ENCODE results near the gene TGFBR2. TPM values are rescaled to one million over a fixed set of nuclear protein-coding genes. Genes with fewer than 3 reads are reported as not detected.

Gene TGFBR2
- total RNA-seq, 2 donors from 2014 or later: 91.8 to 143 TPM

GRCh38 chr3:30656624-30657141 is 50.3 kb downstream of the TGFBR2 start:
- Histone ChIP-seq H3K4me1 (peaks cover 19% of the 10 kb centered on the region), H3K27ac (no peak overlapping the region), H3K4me3 (no peak overlapping the region), H3K36me3 (replicated peaks in 1 of 2; ENCODE audit: insufficient read depth in 1 of 2, low read depth in 2 of 2) (peaks cover 4 to 8% of the 10 kb centered on the region in 2 donors), H3K27me3 (no peaks in the 10 kb centered on the region), H3K9me3 (no peaks in the 10 kb centered on the region)
- ATAC-seq (no peak), DNase-seq (no peak)
- TF ChIP-seq POLR2A (IDR thresholded peaks at IDR 0.05) (no peak), CTCF (IDR thresholded peaks at IDR 0.05) (no peak)
- intact Hi-C loops (cut with DNase I): no loop called here
- WGBS, 2 donors: 94 to 95% methylated on average over 3 of the region's 3 CpGs

GRCh38 chr3:30657914-30658313 is 51.5 kb downstream of the TGFBR2 start:
- WGBS, 2 donors: 54% methylated on average over 3 of the region's 3 CpGs
- ATAC-seq (no peak), DNase-seq (no peak)
- intact Hi-C loops (cut with DNase I): no loop called here
- Histone ChIP-seq H3K9me3 (no peaks in the 10 kb centered on the region), H3K4me3 (no peak overlapping the region), H3K27ac (peak overlapping the region in 2 of 4 donors; percentile 6 to 67), H3K27me3 (no peaks in the 10 kb centered on the region), H3K4me1 (peaks cover 19% of the 10 kb centered on the region), H3K36me3 (replicated peaks in 1 of 2; ENCODE audit: insufficient read depth in 1 of 2, low read depth in 2 of 2) (peaks cover 4 to 10% of the 10 kb centered on the region in 2 donors)
- TF ChIP-seq CTCF (IDR thresholded peaks at IDR 0.05): no peak
- no peak for TF ChIP-seq POLR2A (IDR thresholded peaks at IDR 0.05)

- no peak overlapping the region for H3K4me3 ChIP-seq
- no peaks in the 10 kb centered on the region for H3K9me3 ChIP-seq
- H3K27me3 ChIP-seq: no peaks in the 10 kb centered on the region
- peaks cover 19% of the 10 kb centered on the region for H3K4me1 ChIP-seq
- ATAC-seq (no peak), DNase-seq (peak in 1 of 4 donors; percentile 35)
- TF ChIP-seq POLR2A (IDR thresholded peaks at IDR 0.05): no peak
- TF ChIP-seq CTCF (IDR thresholded peaks at IDR 0.05): no peak
- intact Hi-C loops (cut with DNase I): no loop called here
- peak overlapping the region in 2 of 4 donors; percentile 6 to 67 for H3K27ac ChIP-seq
- 39 to 58% methylated on average over 9 of the region's 9 CpGs for WGBS, 2 donors
- H3K36me3 ChIP-seq (replicated peaks in 1 of 2; ENCODE audit: insufficient read depth in 1 of 2, low read depth in 2 of 2): peaks cover 4 to 13% of the 10 kb centered on the region in 2 donors
Measured at GRCh38 chr3:30658328-30659052, 52.1 kb downstream of the TGFBR2 start.

- H3K36me3 ChIP-seq (replicated peaks in 1 of 2; ENCODE audit: insufficient read depth in 1 of 2, low read depth in 2 of 2): peaks cover 3 to 11% of the 10 kb centered on the region in 2 donors
Measured at GRCh38 chr3:30659270-30660130, 53.1 kb downstream of the TGFBR2 start.

More at GRCh38 chr3:30659270-30660130, 53.1 kb downstream of the TGFBR2 start:
- Histone ChIP-seq H3K9me3 (no peaks in the 10 kb centered on the region), H3K27me3 (no peaks in the 10 kb centered on the region), H3K4me1 (peaks cover 19% of the 10 kb centered on the region), H3K4me3 (no peak overlapping the region), H3K27ac (peak overlapping the region in 3 of 4 donors; percentile 6 to 67 (median 42))
- TF ChIP-seq POLR2A (IDR thresholded peaks at IDR 0.05) (no peak), CTCF (IDR thresholded peaks at IDR 0.05) (no peak)
- intact Hi-C loops (cut with DNase I): no loop called here
- no peak for DNase-seq
- 80 to 81% methylated on average over 7 of the region's 7 CpGs for WGBS, 2 donors
- peak; percentile 34 for ATAC-seq
